ENCODE results near the gene EVC2.

The EVC2 gene

GRCh38 chr4:5708449-5709206, at the start of gene EVC2:
Gene EVC2, minus strand, starts transcription at chr4:5708559. Its CDS starts 46 bp downstream, at chr4:5708513.
- DNase-seq: peak in 16 of 56 donors; percentile 5 to 50 (median 26)

GRCh38 chr4:5757954-5758353, 49.6 kb upstream of the EVC2 start:
- no peak for DNase-seq

- no peak for DNase-seq
Observed at GRCh38 chr4:5757536-5757935, 49.2 kb upstream of the EVC2 start.

- no peak for DNase-seq
Observed at GRCh38 chr4:5757091-5757490, 48.7 kb upstream of the EVC2 start.

GRCh38 chr4:5756271-5756670, 47.9 kb upstream of the EVC2 start:
- no peak for DNase-seq

GRCh38 chr4:5755679-5756078, 47.3 kb upstream of the EVC2 start:
- DNase-seq: no peak

GRCh38 chr4:5755161-5755560, 46.8 kb upstream of the EVC2 start:
- DNase-seq: no peak

GRCh38 chr4:5754529-5754881, 46.1 kb upstream of the EVC2 start:
- no peak for DNase-seq

GRCh38 chr4:5753766-5754528, 45.6 kb upstream of the EVC2 start:
- no peak for DNase-seq

GRCh38 chr4:5753366-5753765, 45.0 kb upstream of the EVC2 start:
- DNase-seq: no peak

- DNase-seq: no peak
Observed at GRCh38 chr4:5752376-5753184, 44.2 kb upstream of the EVC2 start.

GRCh38 chr4:5751666-5752375, 43.5 kb upstream of the EVC2 start:
- no peak for DNase-seq

- DNase-seq: no peak
Observed at GRCh38 chr4:5750946-5751665, 42.7 kb upstream of the EVC2 start.

GRCh38 chr4:5750052-5750945, 41.9 kb upstream of the EVC2 start:
- no peak for DNase-seq

GRCh38 chr4:5749568-5749967, 41.2 kb upstream of the EVC2 start:
- DNase-seq: no peak

GRCh38 chr4:5747738-5748375, 39.5 kb upstream of the EVC2 start:
- DNase-seq: peak in 1 of 56 donors; percentile 9

GRCh38 chr4:5746829-5747737, 38.7 kb upstream of the EVC2 start:
- DNase-seq: no peak

- DNase-seq: no peak
Observed at GRCh38 chr4:5746250-5746649, 37.9 kb upstream of the EVC2 start.

All from amygdala (tissue), 56 donors.